ENCODE data around the gene SRGAP1. TPM values are rescaled to one million over a fixed set of nuclear protein-coding genes. Genes with fewer than 3 reads are reported as not detected.

Gene SRGAP1
- total and polyA plus RNA-seq, 2 of the 13 experiments (the other 11 are each of a cell fraction or from before 2014, with no cell fraction given), result 1.6 to 3.4 TPM

- TF ChIP-seq ZNF318 (CRISPR knock-in tag; IDR thresholded peaks at IDR 0.05) (no peak), ZNF44 (CRISPR knock-in tag; IDR thresholded peaks at IDR 0.05) (no peak), CREB3 (CRISPR knock-in tag; IDR thresholded peaks at IDR 0.05) (no peak), ZNF556 (CRISPR knock-in tag; IDR thresholded peaks at IDR 0.05; ENCODE audit: borderline replicate concordance) (no peak)
- TF ChIP-seq, protein P1, sequence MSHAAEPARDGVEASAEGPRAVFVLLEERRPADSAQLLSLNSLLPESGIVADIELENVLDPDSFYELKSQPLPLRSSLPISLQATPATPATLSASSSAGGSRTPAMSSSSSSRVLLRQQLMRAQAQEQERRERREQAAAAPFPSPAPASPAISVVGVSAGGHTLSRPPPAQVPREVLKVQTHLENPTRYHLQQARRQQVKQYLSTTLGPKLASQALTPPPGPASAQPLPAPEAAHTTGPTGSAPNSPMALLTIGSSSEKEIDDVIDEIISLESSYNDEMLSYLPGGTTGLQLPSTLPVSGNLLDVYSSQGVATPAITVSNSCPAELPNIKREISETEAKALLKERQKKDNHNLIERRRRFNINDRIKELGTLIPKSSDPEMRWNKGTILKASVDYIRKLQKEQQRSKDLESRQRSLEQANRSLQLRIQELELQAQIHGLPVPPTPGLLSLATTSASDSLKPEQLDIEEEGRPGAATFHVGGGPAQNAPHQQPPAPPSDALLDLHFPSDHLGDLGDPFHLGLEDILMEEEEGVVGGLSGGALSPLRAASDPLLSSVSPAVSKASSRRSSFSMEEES (CRISPR knock-in tag; IDR thresholded peaks at IDR 0.05), result no peak
These were observed 212.2 kb downstream of the SRGAP1 start (continued) for GRCh38 chr12:64056741-64057140.
